ENCODE data around the gene MRPL48. TPM values are rescaled to one million over a fixed set of nuclear protein-coding genes. Genes with fewer than 3 reads are reported as not detected.

MRPL48 gene
- total and polyA plus RNA-seq, 2 of the 8 experiments (the other 6 are each of a cell fraction or from before 2014, with no cell fraction given), result 34.9 to 59.9 TPM

- no peak for TF ChIP-seq POLR2AphosphoS5 (IDR thresholded peaks at IDR 0.05; ENCODE audit: low read depth, low read length)
Observed at GRCh38 chr11:73810637-73811036, 23.0 kb downstream of the MRPL48 start (continued).
